Upper lobe of left lung (tissue), 4 donors: ENCODE measurements around the gene TRIM17.

Experiments
- EP300 ChIP-seq, 4 donors: sonication (generic); formaldehyde crosslinking; IDR thresholded peaks; one replicate each; pipeline ENCODE4 v1.5.1; 2017; ENCODE audit warnings: antibody characterized with exemption in 4 of 4, control low read depth in 2 of 4
- POLR2A ChIP-seq, 4 donors: fragments of 450-650 bp; IDR thresholded peaks; one replicate each; pipeline ENCODE4 v1.5.1; 2016 to 2017; ENCODE audit warnings: antibody characterized with exemption in 4 of 4, mild to moderate bottlenecking in 2 of 4
- POLR2AphosphoS5 ChIP-seq, 2 donors: sonication (generic); formaldehyde crosslinking; IDR thresholded peaks; one replicate each; pipeline ENCODE4 v1.5.1; 2017; ENCODE audit warnings: antibody characterized with exemption in 2 of 2
- TF ChIP-seq, protein P1 (sequence below), 6 experiments: fragments of 450-650 bp in 4 of 6; fragments of 200-600 bp in 2 of 6; sonication (generic) in 2 of 6; IDR thresholded peaks; one replicate each; pipeline ENCODE4 v1.5.1; 2016 to 2019; ENCODE audit warnings: antibody characterized with exemption in 6 of 6

DNA sequence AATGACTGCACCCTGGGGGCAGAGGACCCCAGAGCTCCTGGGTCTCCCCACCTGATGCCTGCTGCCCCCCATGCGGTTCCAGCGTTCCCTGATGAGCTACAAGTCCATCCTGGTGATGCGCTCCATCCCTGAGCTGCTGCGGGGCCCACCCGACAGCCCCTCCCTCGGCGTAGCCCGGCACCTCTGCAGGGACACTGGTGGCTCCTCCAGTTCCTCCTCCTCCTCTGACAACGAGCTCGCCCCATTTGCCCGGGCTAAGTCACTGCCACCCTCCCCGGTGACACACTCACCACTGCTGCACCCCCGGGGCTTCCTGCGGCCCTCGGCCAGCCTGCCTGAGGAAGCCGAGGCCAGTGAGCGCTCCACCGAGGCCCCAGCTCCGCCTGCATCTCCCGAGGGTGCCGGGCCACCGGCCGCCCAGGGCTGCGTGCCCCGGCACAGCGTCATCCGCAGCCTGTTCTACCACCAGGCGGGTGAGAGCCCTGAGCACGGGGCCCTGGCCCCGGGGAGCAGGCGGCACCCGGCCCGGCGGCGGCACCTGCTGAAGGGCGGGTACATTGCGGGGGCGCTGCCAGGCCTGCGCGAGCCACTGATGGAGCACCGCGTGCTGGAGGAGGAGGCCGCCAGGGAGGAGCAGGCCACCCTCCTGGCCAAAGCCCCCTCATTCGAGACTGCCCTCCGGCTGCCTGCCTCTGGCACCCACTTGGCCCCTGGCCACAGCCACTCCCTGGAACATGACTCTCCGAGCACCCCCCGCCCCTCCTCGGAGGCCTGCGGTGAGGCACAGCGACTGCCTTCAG is 45.5 kb downstream of the TRIM17 start:
- TF ChIP-seq EP300 (IDR thresholded peaks at IDR 0.05) (no peak), POLR2A (IDR thresholded peaks at IDR 0.05) (no peak), POLR2AphosphoS5 (IDR thresholded peaks at IDR 0.05) (no peak)
- TF ChIP-seq, protein P1, sequence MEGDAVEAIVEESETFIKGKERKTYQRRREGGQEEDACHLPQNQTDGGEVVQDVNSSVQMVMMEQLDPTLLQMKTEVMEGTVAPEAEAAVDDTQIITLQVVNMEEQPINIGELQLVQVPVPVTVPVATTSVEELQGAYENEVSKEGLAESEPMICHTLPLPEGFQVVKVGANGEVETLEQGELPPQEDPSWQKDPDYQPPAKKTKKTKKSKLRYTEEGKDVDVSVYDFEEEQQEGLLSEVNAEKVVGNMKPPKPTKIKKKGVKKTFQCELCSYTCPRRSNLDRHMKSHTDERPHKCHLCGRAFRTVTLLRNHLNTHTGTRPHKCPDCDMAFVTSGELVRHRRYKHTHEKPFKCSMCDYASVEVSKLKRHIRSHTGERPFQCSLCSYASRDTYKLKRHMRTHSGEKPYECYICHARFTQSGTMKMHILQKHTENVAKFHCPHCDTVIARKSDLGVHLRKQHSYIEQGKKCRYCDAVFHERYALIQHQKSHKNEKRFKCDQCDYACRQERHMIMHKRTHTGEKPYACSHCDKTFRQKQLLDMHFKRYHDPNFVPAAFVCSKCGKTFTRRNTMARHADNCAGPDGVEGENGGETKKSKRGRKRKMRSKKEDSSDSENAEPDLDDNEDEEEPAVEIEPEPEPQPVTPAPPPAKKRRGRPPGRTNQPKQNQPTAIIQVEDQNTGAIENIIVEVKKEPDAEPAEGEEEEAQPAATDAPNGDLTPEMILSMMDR (IDR thresholded peaks at IDR 0.05): no peak
